Activated CD4-positive, CD25-positive, alpha-beta regulatory T cell treated with anti-CD3 and anti-CD28 coated beads, Interleukin-2, amount 50 U/mL, for 16 hours (primary cell): ENCODE measurements around the gene ATP13A4.

Source experiments
- DNase-seq: peaks from one replicate; pipeline ENCODE4 v3.0.0-alpha.2; 2020; ENCODE audit warnings: low read depth, low spot score

Gene ATP13A4

DNA sequence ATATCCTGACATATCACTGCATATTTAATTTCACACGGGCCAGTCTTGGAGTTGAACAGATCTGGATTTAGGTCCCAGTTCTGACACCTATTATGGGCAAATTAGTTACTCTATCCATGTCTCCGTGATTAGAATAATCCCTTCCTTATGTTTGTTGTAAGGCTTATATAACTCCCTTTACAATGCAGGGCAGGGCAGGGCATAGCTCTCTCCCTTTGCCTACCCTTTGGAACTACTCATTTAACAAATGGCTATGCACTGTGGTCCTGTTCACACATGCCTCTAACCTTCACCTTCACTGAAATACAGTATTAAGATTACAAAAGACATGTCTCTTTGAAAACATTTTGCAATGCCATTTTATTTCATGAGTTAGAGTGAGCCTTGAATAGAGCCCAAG lies 151.4 kb downstream of the ATP13A4 start:
- DNase-seq: no peak

DNA sequence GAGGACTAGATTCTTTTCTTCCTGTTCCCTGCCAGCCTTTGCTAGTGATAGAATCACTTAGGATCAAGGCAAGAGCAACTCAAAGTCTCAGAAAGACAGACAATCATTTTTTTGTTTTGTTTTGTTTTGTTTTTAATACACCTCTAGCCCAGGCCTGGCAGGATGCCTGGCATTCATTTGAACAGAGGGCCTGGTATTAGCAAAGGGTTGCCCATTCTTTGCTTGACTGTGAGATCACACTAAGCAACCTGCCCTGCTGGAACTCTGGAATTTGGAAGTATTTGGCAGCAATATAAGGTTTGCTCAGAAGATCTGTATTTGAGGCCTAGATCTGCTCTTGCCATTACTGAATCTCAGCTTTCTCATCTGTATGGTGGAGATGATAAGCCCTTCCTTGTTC lies 154.4 kb downstream of the ATP13A4 start:
- DNase-seq: no peak

DNA sequence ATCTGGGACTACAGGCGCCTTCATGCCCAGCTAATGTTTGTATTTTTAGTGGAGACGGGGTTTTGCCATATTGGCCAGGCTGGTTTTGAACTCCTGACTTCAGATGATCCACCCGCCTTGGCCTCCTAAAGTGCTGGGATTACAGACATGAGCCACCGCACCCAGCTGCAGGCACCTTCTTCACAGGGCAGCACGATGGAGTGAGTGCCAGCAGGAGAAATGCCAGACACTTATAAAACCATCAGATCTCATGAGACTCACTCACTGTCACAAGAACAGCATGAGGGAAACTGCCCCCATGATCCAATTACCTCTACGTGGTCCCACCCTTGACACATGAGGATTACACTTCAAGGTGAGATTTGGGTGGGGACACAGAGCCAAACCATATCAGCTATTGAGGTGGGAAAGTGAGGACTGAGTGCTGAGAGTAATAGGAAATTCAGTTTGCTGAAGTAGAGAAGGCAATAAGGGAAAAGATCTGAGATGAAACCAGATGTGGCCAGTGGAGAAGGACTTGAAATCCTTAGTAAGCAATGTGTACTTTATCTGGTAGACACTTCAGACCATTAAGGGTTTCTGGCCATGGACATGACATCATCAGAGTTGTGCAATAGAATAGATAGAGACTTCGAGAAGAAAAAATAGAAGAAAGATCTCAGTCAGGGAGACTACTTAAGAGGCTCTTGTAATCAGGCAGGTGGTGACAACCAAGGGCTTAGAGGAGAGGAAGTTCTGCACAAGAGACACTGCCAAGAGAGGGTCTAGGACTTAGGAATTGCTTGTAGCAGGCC lies 158.0 kb downstream of the ATP13A4 start:
- DNase-seq: no peak

DNA sequence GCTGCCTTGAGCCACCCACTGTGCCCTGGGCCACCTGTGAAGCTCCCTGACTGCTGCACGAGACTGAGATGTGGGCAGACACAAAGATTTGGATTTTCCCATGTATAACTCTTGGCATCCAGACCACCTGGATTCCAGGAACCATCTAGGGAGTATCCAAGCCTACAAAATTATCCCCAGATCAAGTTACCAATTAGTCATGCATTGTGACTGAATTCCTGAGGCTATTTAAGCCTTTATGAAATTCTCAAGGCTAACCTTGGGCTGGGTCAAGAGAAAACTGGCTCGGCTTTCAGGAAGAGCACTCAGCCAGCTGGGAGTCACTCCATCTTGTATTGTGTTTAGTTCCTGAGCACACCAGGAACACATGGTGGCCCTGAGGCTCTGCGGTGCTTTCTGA lies 162.8 kb downstream of the ATP13A4 start:
- DNase-seq: no peak

DNA sequence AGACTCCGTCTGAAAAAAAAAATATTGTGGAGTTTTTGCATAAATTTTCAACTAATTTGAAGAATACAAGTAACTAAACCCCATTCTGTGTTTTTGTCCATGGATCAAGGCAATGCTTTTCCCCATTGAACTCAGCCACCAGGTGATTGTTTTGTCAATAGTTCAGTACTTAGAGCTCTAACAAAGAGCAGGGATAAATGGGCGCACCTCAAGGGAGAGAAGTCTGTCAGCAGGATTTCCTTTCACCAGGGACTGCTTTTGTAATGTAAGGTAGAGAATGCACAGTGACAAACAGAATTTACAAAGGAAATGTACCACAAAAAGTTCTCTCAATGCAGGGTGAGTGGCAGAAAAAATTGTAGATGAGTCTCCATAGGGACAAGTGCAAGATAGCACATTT lies 165.4 kb downstream of the ATP13A4 start:
- no peak for DNase-seq

DNA sequence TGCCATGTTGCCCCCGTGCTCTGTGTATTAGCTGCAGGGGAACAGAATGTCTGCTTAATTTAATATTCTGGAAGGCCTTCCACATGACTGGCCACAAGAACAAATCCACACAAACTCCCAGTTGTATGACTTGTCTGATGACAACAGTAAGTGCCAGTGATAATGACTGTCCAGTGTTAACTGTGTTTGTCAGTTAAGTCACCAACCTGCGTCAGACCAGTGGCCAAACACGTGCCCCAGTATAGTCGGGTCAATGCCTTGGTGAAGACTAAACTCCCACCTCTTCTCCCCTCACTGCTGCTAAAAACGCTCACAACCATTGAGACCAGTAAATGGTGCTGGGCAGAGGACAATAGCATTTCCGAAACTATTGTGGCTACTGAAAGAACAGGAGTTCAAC lies 166.3 kb downstream of the ATP13A4 start:
- no peak for DNase-seq

DNA sequence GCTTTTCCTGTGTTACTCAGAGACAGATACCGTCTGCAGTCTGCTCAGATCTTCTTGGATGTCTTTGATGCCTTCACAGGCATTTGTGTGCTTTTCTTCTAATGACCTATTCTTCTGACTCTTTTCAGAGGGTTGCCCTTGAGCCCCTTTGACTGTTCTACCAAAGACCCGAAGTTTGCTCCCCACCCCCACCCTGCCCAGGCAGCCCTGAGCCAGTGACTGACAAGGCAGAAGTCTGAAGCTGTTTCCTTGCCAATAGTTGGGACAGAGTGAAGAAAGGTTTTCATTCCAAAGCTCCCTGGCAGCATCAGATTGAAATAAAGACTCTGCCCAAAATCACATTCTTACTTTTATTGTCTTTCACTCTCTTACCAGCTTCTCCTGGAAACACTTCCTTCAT lies 167.1 kb downstream of the ATP13A4 start:
- DNase-seq: no peak

DNA sequence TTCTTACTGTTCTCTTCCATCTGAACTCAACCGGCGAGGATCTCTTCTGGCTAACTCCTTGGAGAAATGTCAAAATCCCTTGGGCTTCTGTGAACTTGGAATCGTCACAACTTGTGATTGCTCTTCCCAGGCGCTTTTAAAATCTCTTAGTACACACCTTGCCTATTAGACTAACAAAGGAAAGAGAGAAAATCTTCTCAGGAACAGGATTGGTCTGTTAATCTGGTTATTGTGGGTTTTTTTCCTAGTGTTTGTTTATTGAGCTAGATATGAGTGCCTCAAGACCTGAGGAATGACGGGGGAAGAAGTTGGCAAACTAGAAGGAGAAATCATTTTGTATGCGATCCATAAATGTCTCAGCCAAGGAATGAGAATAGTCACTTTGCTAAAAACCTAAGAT lies 176.0 kb downstream of the ATP13A4 start, which contains the start of gene ATP13A5:
TSS of gene ATP13A5 (minus strand) at position 48 of the 400 bp plus-strand sequence. CDS start at position 20, 28 bp downstream.
- no peak for DNase-seq

DNA sequence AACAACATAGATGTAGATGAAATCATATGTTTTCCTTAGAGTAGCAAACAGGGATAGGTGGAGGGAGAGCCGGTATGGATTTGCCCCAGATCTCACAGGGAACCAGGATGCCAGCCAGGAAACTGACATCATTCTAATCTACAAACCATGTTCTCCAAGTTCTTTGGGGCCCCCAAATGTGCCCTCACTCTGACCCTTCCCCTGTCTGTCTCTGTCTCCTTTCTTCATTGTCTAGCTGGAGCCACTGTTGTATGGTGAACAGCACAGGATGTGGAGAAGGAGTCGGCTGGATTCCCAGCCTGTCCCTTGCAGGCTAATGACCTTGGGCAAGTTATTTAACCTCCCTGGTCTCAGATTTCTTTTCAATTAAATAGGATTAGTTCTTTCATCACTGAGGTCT lies 177.1 kb downstream of the ATP13A4 start:
- DNase-seq: no peak

DNA sequence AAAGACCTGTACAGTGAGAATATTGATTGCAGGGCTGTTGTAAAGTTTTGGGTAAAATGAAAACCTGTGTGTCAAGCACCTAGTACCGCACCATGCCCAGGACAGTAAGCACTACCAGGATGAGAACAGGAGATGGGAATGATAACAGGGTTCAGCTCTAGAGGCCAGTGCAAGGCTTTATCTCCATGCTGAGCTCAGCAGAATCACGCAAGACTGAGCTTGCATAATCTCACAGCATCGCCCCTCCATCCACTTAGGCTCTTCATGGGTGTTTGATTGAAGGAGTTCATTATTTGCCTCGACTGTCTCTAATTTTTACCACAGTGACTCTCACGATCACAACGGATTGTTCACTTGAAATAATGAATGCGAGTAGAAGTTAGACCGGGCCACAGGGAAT lies 179.1 kb downstream of the ATP13A4 start:
- no peak for DNase-seq

DNA sequence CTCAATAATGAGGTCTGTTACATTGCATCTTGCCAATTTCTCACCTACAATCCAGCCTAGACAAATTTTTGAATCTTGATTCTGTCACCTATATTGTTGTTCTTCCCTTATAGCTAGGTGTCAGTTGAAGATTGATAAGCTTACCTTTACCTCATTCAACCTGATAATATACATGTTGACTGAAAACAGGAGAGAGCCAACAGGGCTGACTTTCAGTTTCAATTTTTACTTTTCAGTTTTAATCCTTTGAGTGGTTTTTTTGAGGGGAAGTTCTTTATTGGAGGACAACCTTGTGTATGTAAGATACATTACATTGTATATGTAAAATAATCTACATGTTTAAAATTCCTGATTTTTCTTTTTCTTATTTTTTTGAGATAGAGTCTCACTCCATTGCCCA lies 181.9 kb downstream of the ATP13A4 start:
- no peak for DNase-seq

DNA sequence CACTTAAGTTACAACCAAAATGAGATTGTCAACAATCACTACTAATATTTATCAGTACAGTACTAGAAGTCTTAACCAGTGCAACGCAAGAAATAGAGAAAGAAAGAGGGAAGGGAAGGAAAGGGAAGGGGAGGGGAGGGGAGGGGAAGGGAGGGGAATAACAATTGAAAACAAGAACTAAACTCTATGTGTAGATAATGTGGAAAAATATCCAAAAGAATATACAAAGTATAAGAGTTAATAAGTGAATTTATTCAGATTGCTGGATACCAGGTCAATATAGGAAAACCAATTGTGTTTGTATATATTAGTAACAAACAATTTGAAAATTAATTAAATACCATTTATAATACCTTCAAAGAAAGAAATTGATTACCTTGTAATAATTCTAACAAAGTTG lies 186.8 kb downstream of the ATP13A4 start:
- no peak for DNase-seq

DNA sequence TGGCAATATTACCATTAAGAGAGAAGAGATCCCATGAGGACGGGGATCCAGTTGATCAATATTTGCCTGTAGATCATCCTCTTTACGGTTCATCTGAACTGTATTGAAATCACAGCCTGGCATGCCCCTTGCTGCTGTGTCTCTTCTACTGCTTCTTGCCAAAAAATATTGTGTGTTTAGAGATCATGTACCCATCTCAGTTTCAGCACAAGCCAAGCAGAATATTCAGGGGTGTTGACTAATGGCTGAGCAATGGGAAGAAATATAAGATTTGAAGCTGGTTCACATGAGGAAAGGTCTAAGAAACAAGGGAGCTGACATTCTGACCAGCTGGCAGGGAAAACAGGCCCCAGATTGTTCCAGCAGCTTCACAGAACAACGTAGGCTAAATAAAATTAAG lies 197.4 kb downstream of the ATP13A4 start:
- DNase-seq: no peak

DNA sequence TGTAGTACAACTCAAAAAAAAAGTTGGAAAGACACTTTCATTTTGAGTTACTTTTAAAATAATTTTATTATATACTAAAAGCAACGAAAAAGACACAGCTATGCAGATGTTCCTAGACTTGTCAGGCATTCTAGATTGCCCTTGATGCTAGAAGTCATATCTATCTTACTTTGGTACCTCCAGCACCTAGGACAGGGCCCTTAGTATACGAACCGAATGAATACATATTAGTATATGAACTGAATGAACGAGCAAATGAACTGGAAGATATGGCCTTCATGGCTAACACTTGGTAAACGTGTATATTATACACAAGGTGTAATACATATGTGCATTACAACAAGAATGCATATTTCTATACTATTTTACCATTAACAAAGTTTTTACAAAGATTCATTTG lies 200.3 kb downstream of the ATP13A4 start:
- DNase-seq: no peak
